GM11168 (cell line): Measurements from ENCODE around the gene LY86.
"Not testable (repeated sequence)": the region's sequence is repeated elsewhere in the genome, so short reads cannot be mapped to it uniquely, and the experiment has no call there.

Experiments
- in situ Hi-C: fragments of 300-500 bp; cut with MboI; formaldehyde crosslinking; loops from one replicate; pipeline ENCODE4 v1.12.0; 2022; ENCODE audit warnings: low sequenced_read_pairs; ENCODE audit not compliant: unreplicated experiment

LY86 gene

DNA sequence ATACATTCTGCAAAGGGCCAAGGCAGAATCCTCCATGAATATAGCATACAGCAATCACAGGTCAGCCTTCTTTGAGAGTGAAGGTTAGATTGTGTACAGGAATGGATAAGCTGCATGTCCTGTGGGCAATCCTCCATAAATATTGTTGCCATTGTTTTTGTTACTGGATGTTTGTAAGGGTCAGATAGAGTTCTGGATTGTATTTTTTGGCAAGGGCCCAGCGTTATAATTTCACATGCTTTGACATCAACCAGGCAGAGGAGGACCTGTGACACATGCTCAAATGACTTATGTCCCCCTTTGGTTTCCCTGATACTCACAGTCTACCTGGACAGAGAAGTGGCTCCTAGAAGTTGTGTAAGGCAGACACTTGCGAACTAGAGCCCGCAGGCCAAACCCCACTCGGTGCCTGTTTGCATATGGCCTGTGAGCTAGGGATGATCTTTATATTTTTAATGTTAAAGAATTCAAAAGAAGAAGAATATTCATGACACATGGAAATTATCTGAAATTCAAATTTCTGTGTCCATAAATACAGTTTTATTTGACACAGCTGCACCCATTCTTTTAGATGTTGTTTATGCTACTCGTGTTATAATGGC, 5.4 kb downstream of the LY86 start:
- in situ Hi-C loops, result no loop called here

DNA sequence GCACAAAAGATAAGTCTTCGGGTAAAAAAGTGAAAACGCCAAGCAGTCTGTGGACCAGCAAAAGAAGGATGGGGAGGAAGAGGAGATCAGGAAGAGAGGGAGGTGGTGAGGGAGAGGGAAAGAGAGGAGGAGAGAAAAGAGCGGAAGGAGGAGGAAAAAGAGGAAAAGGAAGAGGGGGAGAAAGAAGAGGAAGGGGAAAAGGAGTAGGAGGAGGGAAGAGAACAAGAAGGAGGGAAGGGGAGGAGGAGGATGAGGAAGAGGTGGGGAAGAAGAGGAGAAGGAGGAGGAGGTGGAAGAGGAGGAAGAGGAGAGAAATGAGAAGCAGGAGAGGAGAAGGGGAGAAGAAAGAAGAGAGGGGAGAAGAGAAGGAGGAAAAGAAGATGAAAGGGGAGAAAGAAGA, 6.5 kb downstream of the LY86 start:
- in situ Hi-C loops, result no loop called here

- in situ Hi-C loops, result no loop called here
Observed at GRCh38 chr6:6595952-6596351, 7.4 kb downstream of the LY86 start.

DNA sequence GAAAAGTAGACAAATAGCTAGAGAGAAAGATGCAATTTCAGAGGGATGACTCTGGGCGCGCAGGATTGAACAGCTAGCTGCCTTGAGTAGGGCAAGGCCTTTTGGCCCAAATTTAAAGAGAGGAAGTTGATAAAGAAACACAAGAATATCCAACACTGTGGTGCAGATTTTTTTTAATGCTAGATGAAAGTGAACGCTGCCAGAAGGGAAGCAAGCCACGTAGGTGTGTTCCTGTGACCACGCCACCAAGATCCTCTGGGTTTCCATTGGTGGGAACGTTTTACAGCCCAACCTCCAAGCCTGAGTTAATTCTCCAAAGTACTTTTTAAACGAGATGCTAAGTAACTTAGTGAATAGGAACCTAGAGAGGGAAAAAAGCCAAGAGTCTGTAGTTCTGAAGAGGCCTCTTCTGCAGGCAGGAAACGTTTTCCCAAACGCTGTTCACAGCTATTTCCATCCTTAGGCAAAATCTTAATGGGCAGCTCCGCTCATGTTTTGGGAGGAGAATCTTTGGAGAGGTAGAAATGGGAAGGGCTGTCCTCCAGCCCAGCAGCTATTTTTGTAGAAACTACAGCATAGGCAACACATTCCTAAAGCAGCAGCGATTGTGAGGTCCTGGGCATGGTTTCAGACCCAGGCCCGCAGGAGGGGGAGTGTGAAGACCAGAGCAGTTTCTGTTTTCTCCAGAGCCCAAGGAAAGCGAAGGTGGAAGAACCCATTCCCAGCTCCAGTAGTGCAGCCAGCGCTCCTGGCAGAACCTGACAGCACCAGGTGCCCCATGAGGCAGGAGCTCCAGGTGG, 8.2 kb downstream of the LY86 start:
- in situ Hi-C loops, result no loop called here

- in situ Hi-C loops, result no loop called here
Observed at GRCh38 chr6:6597682-6598081, 9.2 kb downstream of the LY86 start.

DNA sequence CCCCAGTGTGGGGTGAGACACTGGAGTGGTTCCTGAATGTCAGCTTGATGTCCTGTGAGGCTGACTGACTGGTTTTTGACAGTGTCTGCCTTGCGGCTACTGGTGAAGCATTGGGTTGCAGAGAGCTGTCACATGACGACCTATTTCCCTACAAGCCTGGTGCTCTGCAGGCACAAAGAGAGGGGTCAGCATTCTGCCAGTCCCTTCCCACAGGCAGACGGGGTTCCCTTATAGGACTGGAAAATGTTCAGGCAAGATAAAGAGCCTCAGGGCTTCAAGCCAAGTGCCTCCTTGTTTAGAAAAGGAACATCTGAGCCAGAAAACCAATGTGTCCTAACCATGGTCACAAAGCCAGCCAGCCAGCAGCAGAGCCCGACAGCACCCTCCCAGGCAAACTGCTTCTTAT, 11.0 kb downstream of the LY86 start:
- in situ Hi-C loops, result no loop called here

GRCh38 chr6:6600875-6601274, 12.4 kb downstream of the LY86 start:
- in situ Hi-C loops, result no loop called here

DNA sequence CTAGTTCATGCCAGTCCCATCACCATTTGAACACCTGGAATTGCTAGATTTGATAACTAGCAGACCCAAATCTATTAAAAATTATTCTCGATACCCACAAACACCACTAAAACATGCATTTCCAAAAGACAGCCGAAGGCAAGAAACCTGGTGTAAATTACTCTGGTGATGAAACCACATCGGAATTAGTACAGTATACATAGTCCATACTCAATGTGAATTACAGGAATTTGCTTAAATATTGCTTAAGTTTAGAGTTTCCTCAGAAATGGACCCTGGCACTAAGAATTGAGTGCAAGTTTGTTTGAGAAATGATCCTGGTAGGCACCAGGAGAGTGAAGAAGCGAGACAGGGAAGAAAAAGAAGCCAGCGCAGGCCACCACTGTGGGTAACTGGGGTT, 13.7 kb downstream of the LY86 start:
- in situ Hi-C loops, result no loop called here

DNA sequence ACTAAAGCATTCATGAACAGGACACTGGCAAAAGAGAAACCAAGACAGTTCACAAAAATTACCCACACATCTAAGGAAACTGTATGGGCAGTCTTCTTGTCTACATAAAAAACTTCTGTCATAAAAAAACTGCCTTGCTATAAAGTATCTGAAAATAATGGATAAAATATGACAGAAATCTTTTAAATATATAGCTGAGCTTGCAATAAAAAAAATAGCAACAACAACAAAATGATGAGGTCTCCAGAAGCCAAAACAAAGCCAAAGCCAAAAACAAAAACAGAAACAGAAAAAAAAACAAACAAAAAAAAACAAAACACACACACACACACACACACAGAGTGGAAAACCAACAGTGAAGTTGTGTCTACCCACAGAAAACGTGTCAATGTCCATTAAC, 14.8 kb downstream of the LY86 start:
- in situ Hi-C loops, result no loop called here

DNA sequence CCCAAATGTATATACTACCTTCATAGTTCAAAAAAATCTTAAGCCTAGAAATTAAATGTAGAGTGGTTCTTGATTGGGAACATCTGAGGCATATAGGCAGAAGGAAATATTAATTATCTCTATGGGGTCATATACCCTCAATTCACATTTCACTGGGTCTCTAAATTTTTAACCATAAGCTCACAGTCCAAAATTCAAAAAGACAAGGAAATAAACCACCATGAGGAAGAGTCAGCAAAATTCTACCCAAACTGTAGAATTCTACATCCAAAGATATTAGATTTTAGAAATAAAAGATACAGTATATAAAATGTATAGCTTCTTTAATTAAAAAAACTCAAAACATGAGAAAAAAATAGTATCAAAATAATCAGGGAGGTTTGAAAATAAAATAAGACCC, 15.5 kb downstream of the LY86 start:
- in situ Hi-C loops, result no loop called here

DNA sequence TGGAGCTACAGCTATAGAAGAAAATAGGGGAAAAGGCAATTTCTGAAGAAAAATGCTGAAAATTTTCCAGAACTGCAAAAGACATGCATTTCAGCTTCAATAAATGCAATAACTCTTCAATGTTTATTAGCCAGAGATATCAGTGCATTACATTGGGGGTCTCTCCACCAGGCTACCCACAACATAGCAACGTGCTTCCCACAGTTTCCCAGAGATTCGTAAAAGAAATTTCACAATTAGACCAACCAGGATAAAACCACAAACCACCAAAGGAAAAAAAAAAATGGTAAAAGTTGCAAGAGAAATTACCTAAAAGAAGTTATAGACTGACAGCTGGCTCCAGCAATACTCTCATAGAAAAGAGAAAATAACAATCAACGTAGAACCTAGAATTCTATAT, 16.0 kb downstream of the LY86 start:
- in situ Hi-C loops, result no loop called here

DNA sequence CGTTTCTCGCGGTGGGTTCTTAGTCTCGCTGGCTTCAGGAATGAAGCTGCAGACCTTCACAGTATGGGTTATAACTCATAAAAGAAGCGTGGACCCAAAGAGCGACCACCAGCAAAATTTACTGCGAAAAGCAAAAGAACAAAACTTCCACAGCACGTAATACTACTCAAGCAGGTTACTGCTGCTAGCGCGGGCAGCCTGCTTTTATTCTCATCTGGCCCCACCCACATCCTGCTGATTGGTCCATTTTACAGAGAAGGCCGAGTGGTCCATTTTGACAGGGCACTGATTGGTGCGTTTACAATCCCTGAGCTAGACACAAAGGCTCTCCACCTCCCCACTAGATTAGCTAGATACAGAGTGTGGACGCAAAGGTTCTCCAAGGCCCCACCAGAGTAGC, 17.4 kb downstream of the LY86 start:
- in situ Hi-C loops, result no loop called here

DNA sequence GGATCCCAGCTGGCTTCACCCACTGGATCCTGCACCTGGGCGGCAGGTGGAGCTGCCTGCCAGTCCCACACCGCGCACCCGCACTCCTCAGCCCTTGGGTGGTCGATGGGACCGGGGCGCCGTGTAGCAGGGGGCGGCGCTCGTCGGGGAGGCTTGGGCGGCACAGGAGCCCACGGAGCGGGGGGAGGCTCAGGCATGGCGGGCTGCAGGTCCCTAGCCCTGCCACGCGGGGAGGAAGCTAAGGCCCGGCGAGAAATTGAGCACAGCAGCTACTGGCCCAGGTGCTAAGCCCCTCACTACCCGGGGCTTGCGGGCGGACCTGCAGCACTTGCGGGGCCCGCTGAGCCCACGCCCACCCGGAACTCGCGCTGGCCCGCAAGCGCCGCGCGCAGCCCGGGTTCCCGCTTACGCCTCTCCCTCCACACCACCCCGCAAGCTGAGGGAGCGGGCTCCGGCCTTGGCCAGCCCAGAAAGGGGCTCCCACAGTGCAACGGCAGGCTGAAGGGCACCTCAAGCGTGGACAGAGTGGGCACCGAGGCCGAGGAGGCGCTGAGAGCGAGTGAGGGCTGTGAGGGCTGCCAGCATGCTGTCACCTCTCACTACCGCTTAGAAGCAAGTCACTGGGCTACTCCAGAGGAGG, 18.0 kb downstream of the LY86 start:
- in situ Hi-C loops, result not testable (repeated sequence)

DNA sequence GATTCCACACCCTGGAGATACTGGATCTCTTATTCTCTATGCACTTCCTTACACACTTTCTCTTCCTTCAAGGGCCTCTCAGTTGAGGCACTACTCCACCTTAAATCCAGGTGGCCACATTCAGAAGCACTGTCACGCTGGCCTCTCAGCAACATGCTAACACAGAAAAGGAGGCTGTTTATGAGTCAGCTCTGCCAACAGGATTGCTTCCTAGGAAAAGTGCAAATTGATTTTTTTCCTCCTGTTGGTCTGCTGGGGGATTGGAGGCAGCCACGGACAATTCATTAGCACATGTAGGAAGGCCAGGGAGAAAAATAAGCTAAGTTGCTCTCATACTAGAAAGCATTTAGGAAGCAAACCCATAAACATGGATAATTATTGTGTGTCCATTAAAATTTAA, 20.9 kb downstream of the LY86 start:
- in situ Hi-C loops, result no loop called here

DNA sequence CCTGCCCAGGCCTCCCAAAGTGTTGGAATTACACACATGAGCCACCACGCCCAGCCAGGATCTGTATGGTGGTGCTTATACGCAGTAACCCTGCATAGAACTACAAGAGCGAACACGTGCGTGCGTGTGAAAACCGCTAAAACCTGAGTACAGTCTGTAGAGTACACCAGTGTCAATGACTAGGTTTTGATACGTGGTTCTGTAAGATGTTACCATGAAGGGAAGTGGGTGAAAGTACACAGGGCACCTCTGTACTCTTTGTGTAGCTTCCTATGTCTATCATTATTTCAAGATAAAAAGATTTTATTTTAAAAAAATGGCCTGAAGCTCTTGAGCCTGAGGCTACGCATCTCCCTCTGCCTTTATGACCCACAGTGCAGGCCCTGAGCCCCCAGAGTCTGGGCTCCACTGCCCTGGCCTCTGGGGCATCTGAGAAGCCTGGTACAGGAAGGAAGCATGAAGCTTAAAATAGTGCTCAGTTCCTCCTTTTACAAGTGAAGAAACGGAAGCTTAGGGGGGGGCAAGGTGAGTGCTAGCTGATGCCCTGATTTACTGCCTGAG, 21.6 kb downstream of the LY86 start:
- in situ Hi-C loops, result no loop called here

DNA sequence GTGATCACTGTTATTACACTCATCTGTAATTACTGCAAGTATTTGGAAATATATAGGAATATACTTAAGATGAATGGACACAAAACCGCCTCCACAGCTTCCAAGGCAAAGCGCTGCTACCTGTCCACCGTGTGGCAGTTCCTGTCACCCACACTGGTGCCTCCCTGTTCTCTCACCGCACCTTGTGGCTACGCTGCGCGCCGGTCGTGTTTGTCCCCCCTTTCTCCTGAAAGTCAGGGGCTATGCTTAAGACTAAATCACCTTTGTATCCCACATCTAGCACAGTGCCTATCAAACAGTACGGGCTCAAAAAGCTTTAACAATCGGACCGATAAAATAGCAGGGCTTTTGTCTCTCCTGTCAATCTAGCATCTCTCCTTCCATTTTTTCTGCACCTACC, 23.0 kb downstream of the LY86 start:
- in situ Hi-C loops, result no loop called here

DNA sequence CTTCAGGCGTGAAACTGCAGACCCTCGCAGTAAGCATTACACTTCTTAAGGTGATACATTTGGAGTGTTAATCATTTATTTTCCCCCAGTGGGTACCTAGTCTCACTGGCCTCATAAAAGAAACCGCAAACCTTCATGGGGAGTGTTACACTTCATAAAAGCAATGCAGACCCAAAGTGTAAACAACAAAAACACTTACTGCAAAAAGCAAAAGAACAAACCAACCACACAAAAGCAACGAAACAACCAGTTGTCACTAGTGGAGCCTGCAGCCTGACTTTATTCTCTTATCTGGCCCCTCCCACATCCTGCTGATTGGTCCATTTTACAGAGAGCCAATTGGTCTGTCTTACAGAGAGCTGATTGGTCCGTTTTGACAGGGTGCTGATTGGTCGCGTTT, 23.8 kb downstream of the LY86 start:
- in situ Hi-C loops, result no loop called here

- in situ Hi-C loops, result not testable (repeated sequence)
Observed at GRCh38 chr6:6613103-6613718, 24.7 kb downstream of the LY86 start.

- in situ Hi-C loops, result no loop called here
Observed at GRCh38 chr6:6614096-6614982, 25.8 kb downstream of the LY86 start.

GRCh38 chr6:6614983-6615349, 26.4 kb downstream of the LY86 start:
- in situ Hi-C loops, result no loop called here
